RPMI7951 (cell line): Measurements from ENCODE around the gene GLI1. TPM values are rescaled to one million over a fixed set of nuclear protein-coding genes. Genes with fewer than 3 reads are reported as not detected.
"Not testable (repeated sequence)": the region's sequence is repeated elsewhere in the genome, so short reads cannot be mapped to it uniquely, and the experiment has no call there.

Source experiments
- DNase-seq: peaks from one replicate; pipeline ENCODE4 v3.0.0-alpha.2; 2012; ENCODE audit warnings: low read depth
- total RNA-seq: library from RNA; depleted of rRNA; stranded (reverse); fragments of >200 nt; shearing (Covaris generic); gene quantifications from 2 replicates; pipeline ENCODE4 v1.2.3, GENCODE V29; 2014

The GLI1 gene
- total RNA-seq, 1 experiment from 2014 or later, result 0.60 TPM

DNA sequence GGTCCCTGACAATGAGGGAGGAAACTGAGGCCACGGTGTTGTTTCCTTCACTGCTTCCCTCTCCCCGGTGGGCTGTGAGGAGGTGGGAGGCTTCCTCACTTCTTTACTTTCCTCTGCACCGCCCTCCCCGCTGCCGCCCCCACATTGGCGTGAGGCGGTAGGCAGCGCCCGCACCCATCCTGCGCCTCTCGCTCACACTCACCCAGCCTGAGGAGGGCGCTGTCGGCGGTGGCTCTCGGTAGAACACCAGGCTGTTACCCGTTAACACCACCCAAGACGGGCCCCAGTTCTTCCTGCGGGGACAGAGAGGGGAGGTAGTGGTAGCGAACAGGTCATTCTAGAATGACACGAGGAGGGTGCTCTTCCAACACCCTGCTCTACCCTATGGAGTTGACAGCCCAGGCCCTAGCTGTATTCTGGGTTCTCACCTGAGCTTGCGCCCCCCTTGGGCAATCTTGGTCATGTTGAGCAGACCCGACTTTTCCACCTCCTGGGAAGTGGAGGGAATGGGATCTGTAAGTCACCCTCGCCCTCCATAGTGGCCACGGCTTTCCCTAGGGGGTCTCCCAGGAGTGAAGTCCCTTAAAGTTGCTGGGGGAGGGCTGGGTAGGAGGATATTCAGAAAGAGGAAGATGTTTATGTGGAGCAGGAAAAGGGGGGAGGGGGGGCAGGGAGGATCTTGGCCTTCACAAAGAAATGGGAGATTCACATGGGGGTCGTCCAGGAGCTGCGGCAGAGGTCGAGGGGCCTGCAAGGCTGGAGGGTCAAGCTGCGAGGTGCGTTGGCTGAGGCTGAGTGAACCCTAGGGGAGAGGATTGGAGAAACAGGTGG is 16.8 kb downstream of the GLI1 start:
- no peak for DNase-seq

DNA sequence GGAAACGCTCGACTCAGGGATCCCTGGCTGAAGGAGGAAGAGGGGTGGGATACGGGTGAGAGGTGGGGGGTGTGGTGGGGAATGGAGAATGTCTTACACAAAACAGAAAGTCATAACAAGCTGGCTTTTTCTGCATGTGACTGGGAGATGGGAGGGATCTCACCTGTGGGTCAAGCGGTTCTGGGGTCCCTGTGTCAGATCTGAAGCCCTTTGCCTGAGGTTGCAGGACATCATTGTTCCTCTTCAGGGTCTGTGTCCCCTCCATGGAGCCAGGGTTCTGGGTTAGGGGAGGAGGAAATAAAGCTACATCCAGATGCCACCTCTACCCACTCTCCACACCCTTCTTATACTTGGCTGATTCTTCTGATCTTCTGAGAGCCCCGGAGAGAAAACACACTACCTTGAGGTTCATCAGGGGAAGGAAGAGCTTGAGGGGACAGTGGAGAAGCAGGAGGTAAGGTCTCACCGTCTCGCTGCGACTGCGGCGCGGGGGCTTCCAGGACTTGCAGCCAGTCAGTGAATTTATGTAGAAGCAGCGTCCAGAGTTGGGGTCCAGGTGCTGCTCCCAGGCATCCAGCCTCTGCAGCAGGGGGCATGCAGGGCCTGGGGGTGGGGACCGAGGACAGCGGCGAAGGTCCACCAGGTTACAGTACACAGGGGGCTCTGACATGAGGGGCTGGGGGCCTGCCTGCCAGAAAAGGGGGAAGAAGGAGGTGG is 17.6 kb downstream of the GLI1 start:
- no peak for DNase-seq

DNA sequence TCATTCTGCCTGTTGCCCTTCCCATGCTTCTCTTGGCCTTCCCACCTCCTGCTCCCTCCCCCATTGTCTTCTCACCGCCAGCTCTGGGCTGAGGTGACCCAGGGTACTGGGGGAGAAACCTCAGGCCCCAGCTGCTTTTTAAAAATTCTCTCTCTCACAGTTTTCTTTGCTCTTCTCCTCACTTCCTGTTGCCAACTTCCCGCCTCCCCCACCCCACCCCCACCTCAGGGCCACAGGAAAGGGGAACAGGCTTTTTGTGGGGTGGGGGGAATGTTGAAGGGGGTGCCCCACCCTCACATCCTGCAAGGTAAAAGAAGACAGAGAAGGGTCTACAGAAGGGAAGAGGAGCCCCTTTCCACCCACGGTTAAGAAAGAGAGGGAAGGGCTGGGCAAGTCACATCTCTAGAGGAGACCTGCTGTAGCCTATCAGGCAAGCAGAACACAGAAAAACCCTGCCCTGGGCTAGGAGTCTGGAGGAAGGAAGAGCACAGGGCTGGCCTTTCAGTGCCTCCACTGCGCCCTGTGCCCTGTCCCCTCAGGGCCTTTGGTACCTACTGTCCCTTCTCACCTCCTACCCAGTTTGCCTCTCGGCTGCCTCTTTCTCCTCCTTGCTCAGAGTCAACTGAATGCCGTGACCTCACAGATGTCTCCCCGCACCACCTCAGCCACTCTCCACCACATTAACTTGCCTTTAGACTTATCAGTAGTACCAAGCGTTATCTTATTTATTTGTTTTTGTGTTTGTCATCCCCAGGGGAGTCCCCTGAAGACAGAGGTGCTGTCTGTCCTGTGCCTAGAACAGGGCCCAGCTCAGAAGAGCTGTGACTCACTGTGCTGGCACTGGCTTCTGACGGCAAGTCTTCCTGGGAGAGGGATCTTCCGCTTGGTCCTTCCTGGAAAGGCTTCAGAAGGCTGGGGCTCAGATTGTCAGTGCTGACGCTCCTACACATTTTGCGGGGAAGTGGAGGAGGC is 18.4 kb downstream of the GLI1 start:
- no peak for DNase-seq

DNA sequence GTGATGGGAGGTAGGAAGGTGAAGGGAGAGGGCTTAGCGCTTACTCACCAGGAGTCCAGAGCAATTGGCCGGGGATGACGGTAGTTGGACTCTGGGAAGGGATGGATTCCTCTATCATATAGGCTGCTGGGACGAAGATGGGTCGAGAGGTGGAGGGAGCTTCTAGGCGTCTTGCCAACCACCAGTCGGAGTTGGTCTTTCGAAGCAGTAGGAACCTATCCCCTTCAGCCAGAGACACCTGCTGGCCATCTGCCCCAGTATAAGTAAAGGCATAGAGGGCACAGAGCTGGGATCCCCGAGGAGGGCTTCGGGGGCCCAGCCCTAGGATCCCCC is 19.4 kb downstream of the GLI1 start:
- DNase-seq, result no peak

DNA sequence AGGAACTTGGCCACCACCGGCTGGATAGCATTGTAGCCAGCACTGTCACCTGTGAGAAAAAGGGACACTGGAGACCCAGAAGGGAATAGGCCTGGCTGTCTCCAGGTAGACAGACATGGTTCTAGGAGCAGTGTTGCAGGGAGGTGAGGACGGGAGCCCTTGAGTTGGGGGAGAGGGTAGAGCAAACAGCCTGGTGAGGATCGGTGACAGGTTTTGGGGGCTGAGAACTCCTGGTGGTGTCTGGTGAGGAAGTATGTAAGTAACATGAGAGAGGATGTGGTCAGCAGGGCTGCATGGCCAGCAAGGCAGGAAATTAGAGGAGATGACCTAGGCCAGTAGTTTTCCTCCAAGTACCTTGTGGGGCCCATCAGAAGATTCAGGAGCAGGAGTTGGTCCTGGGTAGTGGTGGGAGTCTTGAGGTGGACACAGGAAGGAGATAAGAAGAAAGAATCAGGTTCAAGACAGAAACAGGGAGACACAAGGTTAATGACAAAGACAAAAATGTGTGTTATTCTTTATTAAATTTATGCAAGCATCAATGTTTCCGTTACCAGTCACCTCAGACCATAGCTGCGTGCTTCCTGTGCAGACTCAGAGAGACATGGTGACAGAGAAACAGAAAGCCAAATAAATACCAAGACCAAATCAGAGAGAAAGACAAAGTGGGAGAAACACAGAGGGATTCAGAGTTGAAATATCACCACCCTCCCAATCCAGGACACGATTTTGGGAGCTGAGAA is 20.0 kb downstream of the GLI1 start, which contains the start of gene ARHGAP9:
ARHGAP9 (minus strand) TSS at position 491 of the 740 bp plus-strand sequence; CDS start at position 31, 460 bp downstream.
- DNase-seq, result no peak

DNA sequence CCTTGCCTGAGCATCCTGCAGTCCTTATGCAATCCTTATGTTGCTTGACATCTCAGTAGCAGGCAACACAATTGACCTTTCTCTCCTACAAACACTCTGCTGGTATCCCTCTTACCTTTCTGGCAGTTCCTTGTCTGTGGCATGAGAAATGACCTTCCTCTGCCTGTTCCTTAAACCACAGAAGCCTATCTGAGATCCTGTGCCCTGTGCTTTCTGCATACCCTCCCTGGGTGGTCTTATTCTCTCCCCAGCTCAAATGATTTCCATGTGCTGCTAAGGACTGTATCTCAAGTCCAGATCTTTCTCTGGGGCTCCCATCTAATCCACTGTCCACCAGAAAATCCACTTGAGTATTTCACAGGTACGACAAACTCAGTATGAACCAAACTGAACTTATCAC is 22.1 kb downstream of the GLI1 start:
- no peak for DNase-seq

DNA sequence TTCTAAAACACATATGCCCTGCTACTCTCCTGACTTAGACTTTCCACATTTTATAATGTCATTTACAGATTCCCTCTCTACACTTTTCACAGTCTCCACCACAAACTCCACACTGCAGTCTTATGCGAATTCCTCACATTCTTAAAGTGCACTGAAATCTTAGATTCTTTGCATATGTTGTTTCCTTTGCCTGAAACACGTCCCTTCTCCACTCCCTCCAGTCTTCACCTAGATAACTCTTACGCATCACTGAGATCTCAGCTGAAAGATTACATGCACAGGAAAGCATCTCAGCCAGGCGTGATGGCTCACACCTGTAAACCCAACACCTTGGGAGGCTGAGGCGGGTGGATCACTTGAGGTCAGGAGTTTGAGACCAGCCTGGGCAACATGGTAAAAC is 23.9 kb downstream of the GLI1 start:
- DNase-seq, result no peak

DNA sequence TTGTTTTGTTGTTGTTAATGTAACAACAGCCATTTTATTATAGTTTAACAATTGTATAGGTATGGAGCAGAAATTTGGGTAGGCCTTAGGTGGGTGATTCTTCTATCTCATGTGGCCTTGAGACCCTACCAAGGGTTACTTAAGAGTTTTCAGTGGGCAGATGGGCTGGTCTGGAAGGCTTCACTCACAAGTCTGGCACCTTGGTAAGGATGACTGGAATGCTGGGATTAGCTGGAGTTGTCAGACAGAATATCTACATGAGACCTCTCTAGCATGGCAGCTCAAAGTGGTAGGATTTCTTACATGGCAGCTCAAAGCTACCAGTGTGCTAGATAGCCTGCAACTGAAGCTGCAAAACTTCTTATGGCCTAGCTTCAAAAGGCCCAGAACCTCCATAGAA is 26.1 kb downstream of the GLI1 start:
- DNase-seq, result no peak

DNA sequence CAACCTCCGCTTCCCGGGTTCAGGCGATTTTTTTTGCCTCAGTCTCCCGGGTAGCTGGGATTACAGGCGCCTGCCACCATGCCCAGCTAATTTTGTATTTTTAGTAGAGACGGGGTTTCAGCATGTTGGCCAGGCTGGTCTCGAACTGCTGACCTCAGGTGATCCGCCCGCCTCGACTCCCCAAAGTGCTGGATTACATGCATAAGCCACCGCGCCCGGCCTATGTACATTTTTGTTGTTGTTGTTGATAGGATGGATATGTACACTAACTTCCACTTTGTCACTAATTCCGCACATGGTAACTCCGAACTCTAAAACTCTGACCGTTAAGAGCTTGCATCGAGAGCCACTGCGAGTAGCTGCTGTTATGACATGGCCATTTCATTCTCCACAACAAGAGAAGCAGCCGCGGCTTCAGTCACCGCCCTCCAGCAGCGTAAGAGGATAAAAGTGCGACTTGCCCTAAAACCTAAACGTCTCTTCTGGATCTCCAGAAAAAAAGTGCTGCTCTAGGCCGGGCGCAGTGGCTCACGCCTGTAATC is 27.5 kb downstream of the GLI1 start:
- DNase-seq, result peak; percentile 14

DNA sequence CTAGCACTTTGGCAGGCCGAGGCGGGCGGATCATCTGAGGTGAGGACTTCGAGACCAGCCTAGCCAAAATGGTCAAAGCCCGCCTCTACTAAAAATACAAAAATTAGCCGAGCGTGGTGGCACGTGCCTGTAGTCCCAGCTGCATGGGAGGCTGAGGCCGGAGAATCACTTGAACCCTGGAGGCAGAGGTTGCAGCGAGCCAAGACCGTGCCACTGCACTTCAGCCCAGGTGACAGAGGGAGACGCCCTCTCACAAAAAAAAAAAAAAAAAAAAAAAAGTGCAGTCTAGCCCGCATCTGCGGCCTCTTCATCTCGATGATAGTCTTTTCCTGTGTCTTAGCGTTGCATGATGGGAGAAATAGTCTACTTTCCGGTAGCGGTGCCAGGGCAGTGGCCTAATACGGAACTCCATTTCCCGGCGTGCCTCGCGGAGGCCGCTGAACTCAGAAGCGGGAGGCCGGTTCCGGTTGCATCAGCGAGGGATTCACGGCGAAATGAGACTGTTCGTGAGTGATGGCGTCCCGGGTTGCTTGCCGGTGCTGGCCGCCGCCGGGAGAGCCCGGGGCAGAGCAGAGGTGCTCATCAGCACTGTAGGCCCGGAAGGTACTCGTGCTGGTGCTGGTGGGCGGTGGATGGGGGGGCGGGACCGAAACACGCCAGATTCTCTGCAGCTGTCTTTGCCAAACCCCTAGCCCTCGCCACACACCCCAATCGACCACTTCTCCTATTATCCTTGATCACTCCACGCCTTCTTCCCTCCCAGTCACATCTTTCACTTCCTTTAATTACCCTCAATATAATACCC is 28.2 kb downstream of the GLI1 start, which contains the start of gene MARS1:
MARS1 (plus strand) TSS at position 472 of the 805 bp plus-strand sequence; CDS start at position 495, 23 bp downstream.
- peak; percentile 95 for DNase-seq

DNA sequence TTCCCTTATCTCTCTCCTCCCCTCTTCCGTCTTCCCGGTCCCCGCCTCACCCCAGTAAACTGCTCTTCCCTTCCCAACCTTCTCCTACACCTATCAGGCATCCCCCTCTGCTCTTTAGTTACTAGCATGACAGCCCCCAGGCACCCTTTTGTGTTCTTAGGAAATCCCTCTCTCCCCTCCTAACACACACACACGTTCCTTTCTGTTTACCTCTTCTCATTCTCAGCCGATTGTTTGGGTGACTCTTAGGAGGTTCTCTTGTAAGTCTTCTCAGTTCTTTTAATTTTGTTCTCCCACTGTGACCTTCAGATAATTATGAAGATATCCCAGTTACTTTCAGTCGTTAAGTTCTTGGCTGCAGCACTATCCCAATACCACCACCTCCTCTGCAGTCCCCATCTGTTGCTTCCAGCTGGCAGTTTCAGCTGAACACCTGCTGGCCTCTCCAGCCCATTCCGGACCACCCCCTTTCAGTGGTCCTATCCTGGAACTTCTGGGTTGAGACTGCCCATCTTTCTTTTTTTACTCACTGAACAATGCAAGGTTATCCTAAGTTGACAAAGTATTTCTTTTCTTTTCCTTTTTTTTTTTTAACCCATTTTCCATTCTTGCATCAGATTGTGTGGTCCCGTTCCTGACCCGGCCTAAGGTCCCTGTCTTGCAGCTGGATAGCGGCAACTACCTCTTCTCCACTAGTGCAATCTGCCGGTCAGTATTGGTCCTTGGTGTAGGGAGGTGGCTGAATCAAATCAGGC is 29.0 kb downstream of the GLI1 start:
- DNase-seq, result no peak

DNA sequence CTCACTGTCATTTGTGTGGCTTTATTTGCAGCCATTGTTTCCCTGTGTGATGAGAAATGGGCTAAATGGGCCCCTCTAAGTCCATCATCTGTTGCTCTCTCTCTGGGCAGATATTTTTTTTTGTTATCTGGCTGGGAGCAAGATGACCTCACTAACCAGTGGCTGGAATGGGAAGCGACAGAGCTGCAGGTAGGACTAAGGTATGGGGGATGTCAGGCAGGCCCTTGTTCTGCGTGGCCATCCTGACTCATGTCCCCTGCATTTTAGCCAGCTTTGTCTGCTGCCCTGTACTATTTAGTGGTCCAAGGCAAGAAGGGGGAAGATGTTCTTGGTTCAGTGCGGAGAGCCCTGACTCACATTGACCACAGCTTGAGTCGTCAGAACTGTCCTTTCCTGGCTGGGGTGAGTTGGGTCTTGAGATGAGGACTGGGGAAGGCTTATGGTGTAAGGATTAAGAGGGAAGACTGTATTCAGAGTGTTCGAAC is 29.6 kb downstream of the GLI1 start:
- DNase-seq, result peak; percentile 19

DNA sequence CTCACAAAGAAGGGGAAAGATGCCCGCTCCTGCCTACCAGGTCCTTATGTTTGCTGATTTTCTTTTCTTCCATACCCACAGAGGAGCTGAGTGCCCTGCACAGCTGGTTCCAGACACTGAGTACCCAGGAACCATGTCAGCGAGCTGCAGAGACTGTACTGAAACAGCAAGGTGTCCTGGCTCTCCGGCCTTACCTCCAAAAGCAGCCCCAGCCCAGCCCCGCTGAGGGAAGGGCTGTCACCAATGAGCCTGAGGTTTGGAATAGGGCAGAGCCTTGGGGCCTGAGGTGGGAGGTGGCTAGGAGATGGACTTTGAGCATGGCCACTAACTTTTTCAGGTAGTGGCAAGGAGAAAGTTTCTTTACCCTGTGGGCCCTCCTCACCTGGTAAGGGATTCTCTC is 30.5 kb downstream of the GLI1 start:
- DNase-seq, result no peak

DNA sequence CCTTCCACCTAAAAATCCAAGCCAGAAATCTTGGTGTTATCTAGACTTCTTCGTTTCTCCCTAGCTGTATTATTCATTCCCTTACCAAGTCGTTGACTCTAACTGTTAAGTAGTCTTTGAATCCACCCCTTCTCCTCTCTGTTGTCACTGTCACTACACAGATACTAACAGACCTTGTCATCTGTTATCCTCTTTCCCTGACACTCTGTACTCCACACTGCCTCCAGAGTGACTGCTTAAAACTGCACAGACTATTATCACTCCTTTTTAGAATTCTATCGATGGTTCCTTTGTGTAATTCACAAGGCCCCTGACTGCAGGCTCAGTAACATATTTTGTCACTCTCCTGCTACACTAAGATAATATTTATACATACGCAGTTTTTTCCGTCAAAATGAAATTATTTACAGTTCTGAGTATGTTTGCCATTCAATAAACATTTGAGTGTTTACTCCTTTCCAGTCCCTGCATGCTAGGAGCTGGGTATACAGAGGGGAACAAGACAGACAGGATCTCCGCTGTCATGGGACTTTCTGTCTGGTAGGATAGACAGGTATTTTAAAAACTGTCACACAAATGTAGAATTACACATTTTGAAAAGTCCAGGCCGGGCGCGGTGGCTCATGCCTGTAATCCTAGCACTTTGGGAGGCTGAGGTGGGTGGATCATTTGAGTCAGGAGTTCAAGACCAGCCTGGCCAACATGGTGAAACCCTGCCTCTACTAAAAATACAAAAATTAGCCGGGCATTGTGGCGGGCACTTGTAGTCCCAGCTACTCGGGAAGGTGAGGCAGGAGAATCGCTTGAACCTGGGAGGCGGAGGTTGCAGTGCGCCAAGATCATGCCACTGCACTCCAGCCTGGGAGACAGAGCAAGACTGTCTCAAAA is 32.1 kb downstream of the GLI1 start:
- no peak for DNase-seq

DNA sequence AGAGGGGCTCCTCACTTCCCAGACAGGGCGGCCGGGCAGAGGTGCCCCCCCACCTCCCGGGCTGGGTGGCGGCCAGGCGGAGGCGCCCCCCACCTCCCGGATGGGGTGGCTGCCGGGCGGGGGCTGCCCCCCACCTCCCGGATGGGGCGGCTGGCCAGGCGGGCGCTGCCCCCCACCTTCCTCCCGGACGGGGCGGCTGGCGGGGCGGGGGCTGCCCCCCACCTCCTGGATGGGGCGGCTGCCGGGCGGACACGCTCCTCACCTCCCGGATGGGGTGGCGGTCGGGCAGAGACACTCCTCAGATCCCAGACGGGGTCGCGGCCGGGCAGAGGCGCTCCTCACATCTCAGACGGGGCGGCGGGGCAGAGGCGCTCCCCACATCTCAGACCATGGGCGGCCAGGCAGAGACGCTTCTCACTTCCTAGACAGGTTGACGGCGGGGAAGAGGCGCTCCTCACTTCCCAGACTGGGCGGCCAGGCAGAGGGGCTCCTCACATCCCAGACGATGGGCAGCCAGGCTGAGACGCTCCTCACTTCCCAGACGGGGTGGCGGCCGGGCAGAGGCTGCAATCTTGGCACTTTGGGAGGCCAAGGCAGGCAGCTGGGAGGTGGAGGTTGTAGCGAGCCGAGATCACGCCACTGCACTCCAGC is 35.6 kb downstream of the GLI1 start:
- DNase-seq, result not testable (repeated sequence)

DNA sequence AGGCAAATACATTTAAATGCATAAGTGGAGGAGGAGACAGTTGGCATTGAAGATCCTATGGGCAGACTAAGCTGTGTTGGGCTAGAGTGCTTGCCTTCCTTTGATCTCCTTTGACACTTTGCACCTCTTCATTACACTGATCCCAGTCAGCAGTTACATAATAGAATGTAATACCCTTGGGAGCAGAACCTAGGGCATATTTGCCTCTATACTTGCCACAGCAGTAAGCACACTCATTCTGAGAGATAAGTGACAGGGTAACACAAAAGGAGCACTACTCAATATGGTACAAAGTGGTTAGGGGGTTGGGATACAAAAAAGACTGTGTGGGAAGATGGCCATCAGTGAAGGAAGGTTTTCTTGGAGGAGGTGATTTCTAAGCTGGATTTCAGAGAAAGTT is 37.2 kb downstream of the GLI1 start:
- no peak for DNase-seq
